Measurements from ENCODE around the gene EXOC4.
"Not testable (repeated sequence)": the region's sequence is repeated elsewhere in the genome, so short reads cannot be mapped to it uniquely, and the experiment has no call there.

Gene EXOC4

GRCh38 chr7:133314084-133314483 lies 61.2 kb downstream of the EXOC4 start:
- no peak overlapping the region for H3K27ac ChIP-seq
- TF ChIP-seq CTCF (conservative IDR thresholded peaks at IDR 0.05): no peak

GRCh38 chr7:133315332-133316040 lies 62.6 kb downstream of the EXOC4 start:
- H3K27ac ChIP-seq: no peak overlapping the region; the same call in 1 of the 2 replicates
- TF ChIP-seq CTCF (conservative IDR thresholded peaks at IDR 0.05): no peak

- TF ChIP-seq CTCF (conservative IDR thresholded peaks at IDR 0.05): no peak
- no peak overlapping the region for H3K27ac ChIP-seq
Measured at GRCh38 chr7:133319842-133320241, 67.0 kb downstream of the EXOC4 start.

- H3K27ac ChIP-seq: no peak overlapping the region
- no peak for TF ChIP-seq CTCF (conservative IDR thresholded peaks at IDR 0.05)
Measured at GRCh38 chr7:133320891-133321290, 68.0 kb downstream of the EXOC4 start.

- not testable (repeated sequence) for H3K27ac ChIP-seq
Measured at GRCh38 chr7:133321366-133321765, 68.5 kb downstream of the EXOC4 start.

- not testable (repeated sequence) for H3K27ac ChIP-seq
Measured at GRCh38 chr7:133326745-133327144, 73.9 kb downstream of the EXOC4 start.

- H3K27ac ChIP-seq: not testable (repeated sequence)
Measured at GRCh38 chr7:133328021-133328420, 75.1 kb downstream of the EXOC4 start.

- no peak for TF ChIP-seq CTCF (conservative IDR thresholded peaks at IDR 0.05)
- no peak overlapping the region for H3K27ac ChIP-seq
Measured at GRCh38 chr7:133330085-133330484, 77.2 kb downstream of the EXOC4 start.

- no peak overlapping the region for H3K27ac ChIP-seq
- TF ChIP-seq CTCF (conservative IDR thresholded peaks at IDR 0.05): no peak
Measured at GRCh38 chr7:133331861-133332260, 79.0 kb downstream of the EXOC4 start.

Measured in VCaP (cell line).